IMR-90 (cell line): Measurements from ENCODE around the gene AGXT2. TPM values are rescaled to one million over a fixed set of nuclear protein-coding genes. Genes with fewer than 3 reads are reported as not detected.
A peak's percentile ranks its signal among the peaks of the same experiment; 100 is the strongest.

Experiments
- ATAC-seq: fragments of 200-7000 bp; cut with Tn5 transposase; 2 replicates; pipeline ENCODE4 v1.9.1; 2020; ENCODE audit warnings: low read depth, mild to moderate bottlenecking, moderate library complexity
- BruUV-seq: library from RNA; stranded (reverse); fragments of 400-500 nt; replicated peaks from 2 replicates; lab custom pipeline; 2021; lab: Mats Ljungman, UMichigan
- CTCF ChIA-PET: fragments of 300-600 bp; formaldehyde crosslinking; extraction: SDS; loops from one replicate; lab custom pipeline; 2021; ENCODE audit warnings: antibody characterized with exemption; lab: Yijun Ruan, JAX
- POLR2A ChIA-PET: fragments of 300-600 bp; sonication (Branson Sonifier 250); formaldehyde crosslinking; loops from one replicate; lab custom pipeline; 2022; ENCODE audit warnings: antibody characterized with exemption; ENCODE audit not compliant: unreplicated experiment; lab: Charles Lee
- DNase-seq: peaks from one replicate; pipeline ENCODE4 v3.0.0; 2013
- H2AFZ ChIP-seq: replicated peaks from 2 replicates; pipeline ENCODE3; 2013; ENCODE audit warnings: low read length, mild to moderate bottlenecking; ENCODE audit not compliant: poor library complexity
- H2AK5ac ChIP-seq: 2 replicates; pipeline ENCODE4 v1.6.1; 2013; ENCODE audit warnings: low read depth, low read length, inconsistent platforms
- H2AK9ac ChIP-seq: replicated peaks from 2 replicates; pipeline ENCODE3; 2013; ENCODE audit warnings: mild to moderate bottlenecking, low read depth, low read length, moderate library complexity; ENCODE audit not compliant: poor library complexity
- H2BK120ac ChIP-seq: 2 replicates; pipeline ENCODE4 v1.6.1; 2013; ENCODE audit warnings: low read depth, low read length, inconsistent platforms
- H2BK15ac ChIP-seq: 3 replicates; pipeline ENCODE4 v1.6.1; 2013; ENCODE audit warnings: low read depth, low read length, inconsistent platforms
- H2BK20ac ChIP-seq: 2 replicates; pipeline ENCODE4 v1.6.1; 2013; ENCODE audit warnings: low read depth, mild to moderate bottlenecking, inconsistent platforms, low read length, moderate library complexity
- H2BK5ac ChIP-seq: 2 replicates; pipeline ENCODE4 v1.6.1; 2013; ENCODE audit warnings: mild to moderate bottlenecking, low read depth, low read length, inconsistent platforms; ENCODE audit not compliant: poor library complexity, severe bottlenecking
- H3K14ac ChIP-seq: replicated peaks from 2 replicates; pipeline ENCODE4 v1.6.1; 2013; ENCODE audit warnings: low read depth, low read length, inconsistent platforms
- H3K18ac ChIP-seq: 2 replicates; pipeline ENCODE4 v1.6.1; 2013; ENCODE audit warnings: low read depth, low read length, control low read depth
- H3K23ac ChIP-seq: 2 replicates; pipeline ENCODE4 v1.6.1; 2013; ENCODE audit warnings: low read depth, low read length, inconsistent platforms
- H3K27ac ChIP-seq: 2 replicates; pipeline ENCODE4 v1.5.1; 2013; ENCODE audit warnings: mild to moderate bottlenecking, control low read depth, low read length; ENCODE audit not compliant: insufficient read depth
- H3K27me3 ChIP-seq: 2 replicates; pipeline ENCODE4 v1.6.1; 2013; ENCODE audit warnings: low read length; ENCODE audit not compliant: control insufficient read depth, insufficient read depth
- H3K36me3 ChIP-seq: 2 replicates; pipeline ENCODE4 v1.6.1; 2013; ENCODE audit warnings: low read length, mixed read lengths; ENCODE audit not compliant: control insufficient read depth, insufficient read depth
- H3K4ac ChIP-seq: 2 replicates; pipeline ENCODE4 v1.6.1; 2013; ENCODE audit warnings: low read depth, low read length, inconsistent platforms
- H3K4me1 ChIP-seq: 2 replicates; pipeline ENCODE4 v1.6.1; 2013; ENCODE audit warnings: low read length, mixed read lengths; ENCODE audit not compliant: control insufficient read depth, insufficient read depth
- H3K4me2 ChIP-seq: 2 replicates; pipeline ENCODE4 v1.6.1; 2013; ENCODE audit warnings: low read depth, mild to moderate bottlenecking, control low read depth, low read length, moderate library complexity
- H3K4me3 ChIP-seq: 2 replicates; pipeline ENCODE4 v1.5.1; 2013; ENCODE audit warnings: low read depth, mild to moderate bottlenecking, control low read depth, low read length, moderate library complexity; ENCODE audit not compliant: insufficient read depth
- H3K56ac ChIP-seq: 2 replicates; pipeline ENCODE4 v1.6.1; 2013; ENCODE audit warnings: low read length, inconsistent platforms; ENCODE audit not compliant: insufficient read depth; ENCODE audit errors: extremely low read depth
- H3K79me1 ChIP-seq, 2 experiments: 2 replicates each; pipeline ENCODE4 v1.6.1; 2013; ENCODE audit warnings: low read length in 2 of 2, inconsistent platforms in 1 of 2, low read depth in 1 of 2
- H3K9ac ChIP-seq: 2 replicates; pipeline ENCODE4 v1.6.1; 2013; ENCODE audit warnings: low read depth, low read length, control low read depth
- H3K9me1 ChIP-seq: 2 replicates; pipeline ENCODE4 v1.6.1; 2013; ENCODE audit warnings: low read length, inconsistent platforms; ENCODE audit not compliant: insufficient read depth
- H3K9me3 ChIP-seq: 2 replicates; pipeline ENCODE4 v1.6.1; 2013; ENCODE audit warnings: low read length; ENCODE audit not compliant: control insufficient read depth, insufficient read depth
- H4K20me1 ChIP-seq: 2 replicates; pipeline ENCODE4 v1.6.1; 2013; ENCODE audit warnings: low read length, inconsistent platforms; ENCODE audit not compliant: insufficient read depth
- H4K5ac ChIP-seq: 2 replicates; pipeline ENCODE4 v1.6.1; 2013; ENCODE audit warnings: mild to moderate bottlenecking, low read depth, low read length, control low read depth
- H4K8ac ChIP-seq, 2 experiments: 2 replicates each; pipeline ENCODE4 v1.6.1; 2013; ENCODE audit warnings: low read depth in 2 of 2, low read length in 2 of 2, control low read depth in 1 of 2, inconsistent platforms in 1 of 2
- H4K91ac ChIP-seq: 2 replicates; pipeline ENCODE4 v1.6.1; 2013; ENCODE audit warnings: low read depth, low read length, inconsistent platforms; ENCODE audit not compliant: insufficient read depth
- BHLHE40 ChIP-seq: fragments of 150-350 bp; IDR thresholded peaks from 2 replicates; pipeline ENCODE4 v1.6.1; 2016; ENCODE audit warnings: mild to moderate bottlenecking, low read depth, low read length
- CEBPB ChIP-seq: IDR thresholded peaks from 2 replicates; pipeline ENCODE4 v1.6.1; 2012; ENCODE audit warnings: low read depth, low read length, improper control_type of control experiment
- CHD1 ChIP-seq: IDR thresholded peaks from 2 replicates; pipeline ENCODE4 v1.6.1; 2012; ENCODE audit warnings: low read depth, low read length, improper control_type of control experiment
- CTCF ChIP-seq: conservative IDR thresholded peaks from 2 replicates; pipeline ENCODE4 v1.5.1; 2012; ENCODE audit warnings: mild to moderate bottlenecking, low read depth, low read length, improper control_type of control experiment
- ELK1 ChIP-seq: fragments of 150-350 bp; IDR thresholded peaks from 2 replicates; pipeline ENCODE4 v1.6.1; 2016; ENCODE audit warnings: low read depth, mild to moderate bottlenecking, low read length, moderate library complexity, borderline replicate concordance
- FOS ChIP-seq: fragments of 150-350 bp; IDR thresholded peaks from 2 replicates; pipeline ENCODE4 v1.6.1; 2016; ENCODE audit warnings: low read depth, low read length
- MAFK ChIP-seq: IDR thresholded peaks from 2 replicates; pipeline ENCODE4 v1.6.1; 2012; ENCODE audit warnings: low read depth, low read length, improper control_type of control experiment
- MAZ ChIP-seq: IDR thresholded peaks from 2 replicates; pipeline ENCODE4 v1.6.1; 2012; ENCODE audit warnings: low read depth, mild to moderate bottlenecking, low read length, improper control_type of control experiment, moderate library complexity, borderline replicate concordance
- MXI1 ChIP-seq: IDR thresholded peaks from 2 replicates; pipeline ENCODE4 v1.6.1; 2012; ENCODE audit warnings: low read depth, mild to moderate bottlenecking, low read length, moderate library complexity, borderline replicate concordance
- NFE2L2 ChIP-seq: fragments of 150-350 bp; IDR thresholded peaks from 2 replicates; pipeline ENCODE4 v1.6.1; 2016; ENCODE audit warnings: low read depth, mild to moderate bottlenecking, low read length
- POLR2A ChIP-seq: IDR thresholded peaks from 2 replicates; pipeline ENCODE4 v1.6.1; 2012; ENCODE audit warnings: mild to moderate bottlenecking, low read depth, low read length
- RAD21 ChIP-seq: IDR thresholded peaks from 2 replicates; pipeline ENCODE4 v1.6.1; 2012; ENCODE audit warnings: low read length, improper control_type of control experiment
- RCOR1 ChIP-seq: IDR thresholded peaks from 2 replicates; pipeline ENCODE4 v1.6.1; 2012; ENCODE audit warnings: mild to moderate bottlenecking, low read length, improper control_type of control experiment; ENCODE audit not compliant: insufficient replicate concordance
- RFX5 ChIP-seq: IDR thresholded peaks from 2 replicates; pipeline ENCODE4 v1.8.0; 2012; ENCODE audit warnings: low read depth, mild to moderate bottlenecking, low read length, moderate library complexity
- SMC3 ChIP-seq: fragments of 150-350 bp; IDR thresholded peaks from 2 replicates; pipeline ENCODE4 v1.6.1; 2016; ENCODE audit warnings: low read depth, mild to moderate bottlenecking, antibody characterized with exemption, low read length, moderate library complexity
- USF2 ChIP-seq: fragments of 150-350 bp; IDR thresholded peaks from 2 replicates; pipeline ENCODE4 v1.6.1; 2017; ENCODE audit warnings: mild to moderate bottlenecking, antibody characterized with exemption, low read length, low read depth
- WGBS, 2 experiments: methylation state at CpG; one replicate each; pipeline versions ENCODE4 v1.1.5 to v1.1.7; 2013; ENCODE audit warnings: missing lambda C conversion rate in 2 of 2; ENCODE audit not compliant: insufficient read length in 1 of 2; ENCODE audit errors: extremely low coverage in 2 of 2; 5-methylcytosine and 5-hydroxymethylcytosine counted together
- dilution Hi-C: fragments of 300-500 bp; cut with HindIII; formaldehyde crosslinking; loops from one replicate; pipeline ENCODE4 v1.14.3; 2018; ENCODE audit warnings: low sequenced_read_pairs; ENCODE audit not compliant: unreplicated experiment
- in situ Hi-C: fragments of 300-500 bp; cut with MboI; formaldehyde crosslinking; loops from 3 replicates; pipeline ENCODE4 v1.14.3; 2019; ENCODE audit warnings: low sequenced_read_pairs, inconsistent platforms, mixed read lengths
- intact Hi-C: fragments of 100-400 bp; cut with micrococcal nuclease; formaldehyde crosslinking; loops from 2 replicates; pipeline ENCODE4 v1.10.0; 2022
- polyA plus RNA-seq, 3 experiments: library from polyadenylated mRNA; depleted of rRNA; stranded (reverse); fragments of >200 nt; gene quantifications; 2 replicates each; pipeline ENCODE4 v1.2.3, GENCODE V29; 2012; ENCODE audit warnings: low replicate concordance in 1 of 3
- total RNA-seq: library from RNA; depleted of rRNA; stranded (reverse); fragments of >200 nt; gene quantifications from 2 replicates; pipeline ENCODE4 v1.2.3, GENCODE V29; 2012

The AGXT2 gene
- total and polyA plus RNA-seq, 2 of the 4 experiments (the other 2 are of a cell fraction): not detected

GRCh38 chr5:35009019-35009418, 38.7 kb downstream of the AGXT2 start:
- Histone ChIP-seq H2BK5ac (peak overlapping the region; percentile 68), H3K14ac (0 out of 2 replicates have a peak overlapping the region, but pooled peaks have one; percentile 23), H4K20me1 (no peaks in the 10 kb centered on the region), H3K27ac (no peak overlapping the region), H2BK15ac (no peak overlapping the region), H3K23ac (0 out of 2 replicates have a peak overlapping the region, but pooled peaks have one; percentile 3), H3K4me3 (no peak overlapping the region), H3K9me3 (no peaks in the 10 kb centered on the region), H2BK20ac (no peak overlapping the region), H3K9me1 (no peaks in the 10 kb centered on the region), H2BK120ac (no peak overlapping the region), H3K56ac (no peak overlapping the region), H3K36me3 (no peaks in the 10 kb centered on the region), H4K91ac (no peak overlapping the region), H3K4ac (no peak overlapping the region), H2AK9ac (no peak overlapping the region), H3K27me3 (peaks cover 9% of the 10 kb centered on the region), H4K8ac (no peak overlapping the region), H2AFZ (no peak overlapping the region), H3K4me2 (no peak overlapping the region; the same call in 1 of the 2 replicates), H3K18ac (peak overlapping the region; percentile 79; the same call in 1 of the 2 replicates), H2AK5ac (no peak overlapping the region), H3K4me1 (peaks cover 3% of the 10 kb centered on the region), H3K9ac (no peak overlapping the region), H4K5ac (no peak overlapping the region), H3K79me1 (no peaks in the 10 kb centered on the region)
- in situ Hi-C loops: loop anchor here (10.0 kb wide), 1 partner anchor 534 kb away; no protein-coding TSS in a partner anchor
- BruUV-seq: no TSS peak
- TF ChIP-seq SMC3: no peak
- TF ChIP-seq RCOR1: no peak
- TF ChIP-seq ELK1: no peak
- no peak for TF ChIP-seq FOS
- no peak for TF ChIP-seq CHD1
- no peak for TF ChIP-seq MAZ
- no peak for TF ChIP-seq CTCF
- no peak for TF ChIP-seq NFE2L2
- TF ChIP-seq BHLHE40: no peak
- no peak for TF ChIP-seq CEBPB
- no peak for TF ChIP-seq MAFK
- TF ChIP-seq USF2: no peak
- TF ChIP-seq MXI1: no peak
- TF ChIP-seq RAD21: no peak
- no peak for TF ChIP-seq POLR2A
- no peak for TF ChIP-seq RFX5
- ChIA-PET POLR2A (no interaction called here), CTCF (no interaction called here)
- peak; percentile 83 for ATAC-seq
- intact Hi-C loops: no loop called here
- dilution Hi-C loops: no loop called here
- peak; percentile 59 for DNase-seq
- no CpG with 5 or more reads among the region's 2 CpGs for WGBS, 2 experiments
